ENCODE results near the gene CNTNAP2. TPM values are rescaled to one million over a fixed set of nuclear protein-coding genes. Genes with fewer than 3 reads are reported as not detected.

Gene CNTNAP2
- total and polyA plus RNA-seq, 2 of the 8 experiments (the other 6 are each of a cell fraction or from before 2014, with no cell fraction given) = 27.9 to 71.0 TPM

DNA sequence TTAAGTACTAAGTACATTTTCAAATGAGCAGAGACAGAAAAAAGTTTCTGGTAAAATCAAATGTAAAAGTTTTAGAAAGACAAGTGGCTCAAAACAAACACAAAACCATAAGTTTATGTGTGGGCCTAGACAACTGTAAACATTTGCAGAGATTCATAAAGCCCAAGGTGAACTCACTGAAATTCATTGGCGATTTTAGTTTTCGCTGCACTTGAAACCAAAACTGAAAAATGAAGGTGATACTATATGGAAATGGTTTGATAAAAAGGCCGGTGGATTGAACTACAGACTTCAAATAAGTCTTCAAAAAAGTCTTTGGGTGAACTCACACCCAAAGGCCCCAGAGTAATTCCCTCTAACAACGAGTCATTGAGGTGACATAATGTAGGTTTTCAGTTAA, 1289.0 kb downstream of the CNTNAP2 start:
- H3K18ac ChIP-seq (ENCODE audit: extremely low read depth, low read length) = no peak overlapping the region
- H2AK5ac ChIP-seq (ENCODE audit: low read depth, low read length) = no peak overlapping the region
- H3K27ac ChIP-seq (ENCODE audit: low read depth, low read length) = no peak overlapping the region
- no peak overlapping the region for H4K8ac ChIP-seq (ENCODE audit: extremely low read depth, insufficient read depth, low read length)
- no peaks in the 10 kb centered on the region for H3K27me3 ChIP-seq (replicated peaks in 1 of 4; ENCODE audit: control insufficient read depth in 3 of 4, extremely low read depth in 1 of 4, insufficient read depth in 3 of 4, low read length in 3 of 4)
- no peak for DNase-seq (ENCODE audit: low read depth in 1 of 2, low spot score in 2 of 2)
- H2AFZ ChIP-seq (ENCODE audit: low read length) = no peak overlapping the region
- no peak for FAIRE-seq
- no peaks in the 10 kb centered on the region for H3K79me1 ChIP-seq (ENCODE audit: low read depth, low read length)
- H4K20me1 ChIP-seq (replicated peaks in 1 of 2; ENCODE audit: control insufficient read depth in 1 of 2, insufficient read depth in 2 of 2, low read length in 2 of 2) = no peaks in the 10 kb centered on the region
- H3K56ac ChIP-seq (replicated peaks; ENCODE audit: insufficient read length, low read depth, low read length) = no peak overlapping the region
- no peaks in the 10 kb centered on the region for H3K23me2 ChIP-seq (ENCODE audit: low read depth, low read length)
- no peak overlapping the region for H3K4ac ChIP-seq (replicated peaks; ENCODE audit: insufficient read length, low read depth, low read length)
- no peak overlapping the region for H3K4me2 ChIP-seq (ENCODE audit: insufficient read depth in 1 of 2, low read depth in 2 of 2, low read length in 2 of 2)
- no peak overlapping the region for H3K9ac ChIP-seq (replicated peaks in 1 of 4; ENCODE audit: extremely low read depth in 1 of 4, low read depth in 3 of 4, low read length in 3 of 4)
- no peak overlapping the region for H4K5ac ChIP-seq (ENCODE audit: insufficient read length, low read depth, low read length)
- H2BK20ac ChIP-seq (ENCODE audit: low read length) = no peak overlapping the region
- no peak overlapping the region for H3K23ac ChIP-seq (ENCODE audit: insufficient read length)
- ChIA-PET CTCF (ENCODE audit: partially characterized antibody) (no interaction called here), POLR2A (ENCODE audit: partially characterized antibody) (no interaction called here)
- TF ChIP-seq ZNF274 (IDR thresholded peaks at IDR 0.05; ENCODE audit: borderline replicate concordance, extremely low read depth, low read length) = no peak
- WGBS, 2 experiments (ENCODE audit: extremely low coverage in 1 of 2, insufficient coverage in 1 of 2, insufficient read length in 1 of 2, insufficient replicate concordance in 2 of 2, low coverage in 1 of 2, low lambda C conversion rate in 2 of 2, missing lambda C conversion rate in 1 of 2) = 92% methylated on average over 4 of the region's 4 CpGs; no CpG with 5 or more reads in 1 of the 2 experiments
- H4K91ac ChIP-seq (replicated peaks; ENCODE audit: insufficient read length, low read length) = no peak overlapping the region
- no peaks in the 10 kb centered on the region for H3K4me1 ChIP-seq (replicated peaks in 1 of 4; ENCODE audit: control insufficient read depth in 3 of 4, insufficient read depth in 4 of 4, low read length in 3 of 4)
- H3K79me2 ChIP-seq (ENCODE audit: control insufficient read depth in 1 of 2, insufficient read depth in 2 of 2, low read length in 2 of 2) = no peaks in the 10 kb centered on the region
- H3K4me3 ChIP-seq (ENCODE audit: extremely low read depth in 1 of 4, insufficient read depth in 2 of 4, low read depth in 3 of 4, low read length in 4 of 4) = no peak overlapping the region
- no peaks in the 10 kb centered on the region for H3K9me3 ChIP-seq (ENCODE audit: insufficient read depth in 2 of 2, low read depth in 1 of 2, low read length in 1 of 2)
- H2BK5ac ChIP-seq (ENCODE audit: low read depth, low read length) = no peak overlapping the region
- H3K36me3 ChIP-seq (ENCODE audit: control insufficient read depth in 2 of 4, insufficient read depth in 4 of 4, low read length in 3 of 4) = no peaks in the 10 kb centered on the region
- no peak overlapping the region for H2BK15ac ChIP-seq (ENCODE audit: low read length)
- no peak overlapping the region for H3K14ac ChIP-seq (ENCODE audit: insufficient read length)
- no peak overlapping the region for H2BK120ac ChIP-seq (replicated peaks; ENCODE audit: low read depth, low read length)
- no peak overlapping the region for H2BK12ac ChIP-seq (ENCODE audit: low read depth, low read length)
